Natural killer cell (primary cell): ENCODE data around the gene NEMF. TPM values are rescaled to one million over a fixed set of nuclear protein-coding genes. Genes with fewer than 3 reads are reported as not detected.
A peak's percentile ranks its signal among the peaks of the same experiment; 100 is the strongest.
"Not testable (repeated sequence)": the region's sequence is repeated elsewhere in the genome, so short reads cannot be mapped to it uniquely, and the experiment has no call there.

Experiments
- ATAC-seq, 3 donors: fragments of 150-1000 bp in 2 of 3; fragments of 200-7000 bp in 1 of 3; cut with Tn5 transposase; 1 replicate in 1 of 3; 2 replicates in 2 of 3; pipeline ENCODE4 v1.10.0; 2021; ENCODE audit warnings: mild to moderate bottlenecking in 2 of 3, moderate library complexity in 2 of 3
- DNase-seq, 2 donors: peaks; one replicate each; pipeline versions ENCODE4 v3.0.0 to v3.0.0-alpha.2; 2013 to 2021; ENCODE audit warnings: mixed read lengths in 1 of 2
- H3K27ac ChIP-seq: one replicate; pipeline ENCODE4 v1.5.1; 2013; ENCODE audit warnings: mild to moderate bottlenecking, low read length
- H3K27me3 ChIP-seq: one replicate; pipeline ENCODE4 v1.6.1; 2013; ENCODE audit warnings: low read length; ENCODE audit not compliant: control insufficient read depth, insufficient read depth
- H3K36me3 ChIP-seq: one replicate; pipeline ENCODE4 v1.6.1; 2013; ENCODE audit warnings: low read length; ENCODE audit not compliant: control insufficient read depth, insufficient read depth
- H3K4me1 ChIP-seq: one replicate; pipeline ENCODE4 v1.6.1; 2013; ENCODE audit warnings: low read length; ENCODE audit not compliant: control insufficient read depth, insufficient read depth
- H3K4me3 ChIP-seq: one replicate; pipeline ENCODE4 v1.5.1; 2013; ENCODE audit warnings: low read length
- H3K9me3 ChIP-seq: one replicate; pipeline ENCODE4 v1.6.1; 2013; ENCODE audit warnings: low read length; ENCODE audit not compliant: control insufficient read depth, insufficient read depth
- H3K27ac Mint-ChIP-seq, 2 donors: one replicate each; pipeline ENCODE4 v1.8.0; 2022; ENCODE audit warnings: mild to moderate bottlenecking in 2 of 2, mixed read lengths in 2 of 2, moderate library complexity in 1 of 2
- H3K27me3 Mint-ChIP-seq, 2 donors: one replicate each; pipeline ENCODE4 v1.8.0; 2022; ENCODE audit warnings: low read depth in 2 of 2, mixed read lengths in 2 of 2
- H3K36me3 Mint-ChIP-seq: one replicate; pipeline ENCODE4 v1.8.0; 2022; ENCODE audit warnings: mixed read lengths
- H3K4me1 Mint-ChIP-seq, 2 donors: one replicate each; pipeline ENCODE4 v1.8.0; 2022; ENCODE audit warnings: mixed read lengths in 2 of 2
- H3K4me3 Mint-ChIP-seq: one replicate; pipeline ENCODE4 v1.8.0; 2022; ENCODE audit warnings: mild to moderate bottlenecking, moderate library complexity, mixed read lengths
- H3K9me3 Mint-ChIP-seq, 2 donors: one replicate each; pipeline ENCODE4 v1.8.0; 2022; ENCODE audit warnings: mixed read lengths in 2 of 2
- CTCF ChIP-seq: fragments of 200-600 bp; IDR thresholded peaks from one replicate; pipeline ENCODE4 v1.8.0; 2022; ENCODE audit warnings: antibody characterized with exemption
- WGBS: methylation state at CpG from one replicate; pipeline ENCODE4 v1.1.7; 2013; ENCODE audit warnings: missing lambda C conversion rate; ENCODE audit not compliant: insufficient coverage; 5-methylcytosine and 5-hydroxymethylcytosine counted together
- intact Hi-C: fragments of 100-400 bp; cut with micrococcal nuclease; formaldehyde crosslinking; loops from one replicate; pipeline ENCODE4 v1.14.2; 2022
- total RNA-seq, 4 donors: library from RNA; stranded (reverse); fragments of 120-200 nt in 1 of 4; gene quantifications; one replicate each; pipeline versions ENCODE4 v1.2.3 to v1.2.4, GENCODE V29; 2013 to 2022

Gene NEMF
- total RNA-seq, 3 donors from 2014 or later (not counting 1 experiment from before 2014, with no cell fraction given), result 120 to 126 (median 122) TPM

GRCh38 chr14:49875640-49876198 lies 23.1 kb upstream of the NEMF start:
- no peaks in the 10 kb centered on the region for H3K36me3 Mint-ChIP-seq
- TF ChIP-seq CTCF, result no peak
- no peak for DNase-seq
- H3K4me1 Mint-ChIP-seq, result peaks cover 0 to 15% of the 10 kb centered on the region in 2 donors
- H3K27ac ChIP-seq, result no peak overlapping the region
- H3K27me3 Mint-ChIP-seq, result no peaks in the 10 kb centered on the region
- ATAC-seq, result no peak
- no peaks in the 10 kb centered on the region for H3K36me3 ChIP-seq
- no peak overlapping the region for H3K4me3 Mint-ChIP-seq
- no peak overlapping the region for H3K4me3 ChIP-seq
- peaks cover 12% of the 10 kb centered on the region for H3K4me1 ChIP-seq
- no peak overlapping the region for H3K27ac Mint-ChIP-seq
- no peaks in the 10 kb centered on the region for H3K9me3 Mint-ChIP-seq
- intact Hi-C loops, result no loop called here
- 95% methylated on average over 9 of the region's 12 CpGs for WGBS
- no peaks in the 10 kb centered on the region for H3K9me3 ChIP-seq
- H3K27me3 ChIP-seq, result no peaks in the 10 kb centered on the region

GRCh38 chr14:49873548-49873947 lies 21.0 kb upstream of the NEMF start:
- not testable (repeated sequence) for H3K27me3 Mint-ChIP-seq, ATAC-seq

GRCh38 chr14:49870908-49871307 lies 18.3 kb upstream of the NEMF start:
- peaks cover 15 to 18% of the 10 kb centered on the region in 2 donors for H3K4me1 Mint-ChIP-seq
- H3K27ac ChIP-seq, result peak overlapping the region; percentile 53
- H3K9me3 Mint-ChIP-seq, result no peaks in the 10 kb centered on the region

More at GRCh38 chr14:49873548-49873947, 21.0 kb upstream of the NEMF start:
- WGBS, result 100% methylated on average over 5 of the region's 6 CpGs
- H3K4me3 ChIP-seq, H3K4me1 ChIP-seq, intact Hi-C loops, H3K27ac ChIP-seq, H3K9me3 ChIP-seq, H3K9me3 Mint-ChIP-seq, H3K36me3 Mint-ChIP-seq, DNase-seq, H3K4me1 Mint-ChIP-seq, H3K36me3 ChIP-seq, H3K27ac Mint-ChIP-seq, H3K27me3 ChIP-seq, H3K4me3 Mint-ChIP-seq: not testable (repeated sequence)

GRCh38 chr14:49868720-49869114 lies 16.1 kb upstream of the NEMF start:
- ATAC-seq (no peak), DNase-seq (no peak)
- Histone ChIP-seq H3K27me3 (no peaks in the 10 kb centered on the region), H3K27ac (peak overlapping the region; percentile 85), H3K36me3 (no peaks in the 10 kb centered on the region), H3K4me3 (peak overlapping the region; percentile 44), H3K4me1 (peaks cover 27% of the 10 kb centered on the region), H3K9me3 (no peaks in the 10 kb centered on the region)
- H3K36me3 Mint-ChIP-seq, result no peaks in the 10 kb centered on the region
- H3K27ac Mint-ChIP-seq, result peak overlapping the region; percentile 94 to 100
- TF ChIP-seq CTCF, result no peak
- H3K4me1 Mint-ChIP-seq, result peaks cover 15 to 18% of the 10 kb centered on the region in 2 donors
- H3K4me3 Mint-ChIP-seq, result peak overlapping the region; percentile 92
- H3K9me3 Mint-ChIP-seq, result no peaks in the 10 kb centered on the region
- 45% methylated on average over 5 of the region's 5 CpGs for WGBS
- intact Hi-C loops, result loop anchor here (1.0 to 5.0 kb wide), 4 partner anchors 24 to 664 kb away; partner anchors contain the start of gene MAP4K5
- no peaks in the 10 kb centered on the region for H3K27me3 Mint-ChIP-seq

More at GRCh38 chr14:49870908-49871307, 18.3 kb upstream of the NEMF start:
- Histone ChIP-seq H3K4me1 (peaks cover 14% of the 10 kb centered on the region), H3K27me3 (no peaks in the 10 kb centered on the region), H3K9me3 (no peaks in the 10 kb centered on the region), H3K4me3 (no peak overlapping the region), H3K36me3 (no peaks in the 10 kb centered on the region)
- WGBS, result 89% methylated on average over 6 of the region's 6 CpGs
- Mint-ChIP-seq H3K4me3 (no peak overlapping the region), H3K27me3 (no peaks in the 10 kb centered on the region), H3K27ac (no peak overlapping the region), H3K36me3 (no peaks in the 10 kb centered on the region)
- DNase-seq (no peak), ATAC-seq (no peak)
- intact Hi-C loops, result no loop called here
- TF ChIP-seq CTCF, result no peak
